SW480 (cell line): ENCODE data around the gene RAP1GAP.

Experiments used
- DNase-seq: peaks from one replicate; pipeline ENCODE4 v3.0.0-alpha.2; 2016; ENCODE audit warnings: low spot score

The RAP1GAP gene

DNA sequence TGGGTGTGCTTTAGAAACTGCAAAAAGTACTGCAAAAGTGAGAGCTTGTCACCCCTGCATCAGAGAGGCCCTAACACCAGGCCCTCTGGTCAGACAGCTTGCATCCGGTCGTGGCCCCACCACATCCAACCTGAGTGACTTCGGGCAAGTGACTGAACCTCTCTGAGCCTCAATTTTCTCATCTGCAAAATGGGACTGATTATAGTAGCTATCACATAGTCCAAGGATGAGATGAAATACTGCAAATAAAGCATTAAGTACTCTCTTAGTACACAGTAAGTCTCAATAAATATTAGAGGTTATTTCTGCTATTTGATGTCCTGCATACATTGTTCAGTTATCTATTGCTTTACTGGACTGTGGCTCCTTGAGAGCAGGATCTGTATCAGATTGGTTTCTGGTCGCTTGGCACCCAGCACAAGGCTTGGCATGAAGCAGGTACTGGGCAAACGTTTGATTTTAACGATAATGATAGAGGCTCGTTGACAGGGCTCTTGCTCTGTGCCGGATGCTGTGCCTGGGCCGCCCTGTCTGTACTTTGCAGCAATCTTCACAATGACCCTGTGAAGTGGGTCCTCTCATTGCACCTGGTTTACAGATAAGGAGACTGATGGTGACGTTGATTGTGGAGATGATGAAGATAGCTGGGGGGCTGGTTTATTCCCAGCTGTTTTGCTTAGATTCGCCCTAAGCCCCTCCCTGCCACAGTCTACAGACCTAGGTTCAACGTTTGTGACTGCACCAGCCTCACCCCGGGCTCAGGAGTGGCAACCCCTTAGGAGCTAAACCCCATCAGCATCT, 43.6 kb downstream of the RAP1GAP start:
- DNase-seq = no peak

DNA sequence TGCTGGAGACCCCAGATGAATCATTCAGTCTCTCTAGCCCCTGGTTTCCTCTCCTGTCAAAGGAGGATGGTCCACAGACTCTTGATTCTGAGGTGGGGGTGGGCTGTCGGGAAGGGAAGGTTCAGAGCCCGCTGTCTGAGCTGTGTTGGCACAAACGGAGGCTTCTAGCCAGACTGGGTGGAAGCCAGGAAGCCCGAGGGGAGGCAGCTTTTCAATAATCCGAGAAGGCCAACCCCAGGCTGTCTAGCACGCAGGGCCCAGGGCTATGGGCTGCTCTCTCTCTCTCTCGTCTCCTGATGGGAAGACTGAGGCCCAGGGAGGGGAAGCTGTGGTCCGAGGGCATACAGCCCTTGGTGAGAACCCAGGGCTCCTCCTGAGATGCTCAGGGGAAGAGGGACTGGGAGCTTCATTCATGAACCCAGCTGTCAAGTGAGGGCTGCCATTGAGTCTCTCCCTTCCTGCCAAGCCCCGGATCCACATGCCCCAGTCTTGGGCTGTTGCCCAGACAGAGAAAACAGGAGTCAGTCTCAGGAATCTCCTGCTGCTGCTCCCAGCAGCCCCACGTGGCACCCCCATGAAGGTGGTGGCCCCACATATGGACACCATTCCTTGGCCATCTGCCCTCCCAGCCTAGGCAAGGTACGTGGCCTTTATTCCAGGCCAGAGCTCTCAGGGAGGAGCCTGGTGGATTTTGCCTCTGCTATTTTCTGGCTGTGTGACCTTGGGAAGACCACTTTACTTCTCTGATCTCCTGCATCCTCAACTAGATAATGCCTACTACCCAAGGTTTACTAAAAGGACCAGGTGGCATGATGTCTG, 44.4 kb downstream of the RAP1GAP start:
- DNase-seq = no peak

- DNase-seq = peak; percentile 32
These were observed 45.7 kb downstream of the RAP1GAP start for GRCh38 chr1:21623410-21623961.

DNA sequence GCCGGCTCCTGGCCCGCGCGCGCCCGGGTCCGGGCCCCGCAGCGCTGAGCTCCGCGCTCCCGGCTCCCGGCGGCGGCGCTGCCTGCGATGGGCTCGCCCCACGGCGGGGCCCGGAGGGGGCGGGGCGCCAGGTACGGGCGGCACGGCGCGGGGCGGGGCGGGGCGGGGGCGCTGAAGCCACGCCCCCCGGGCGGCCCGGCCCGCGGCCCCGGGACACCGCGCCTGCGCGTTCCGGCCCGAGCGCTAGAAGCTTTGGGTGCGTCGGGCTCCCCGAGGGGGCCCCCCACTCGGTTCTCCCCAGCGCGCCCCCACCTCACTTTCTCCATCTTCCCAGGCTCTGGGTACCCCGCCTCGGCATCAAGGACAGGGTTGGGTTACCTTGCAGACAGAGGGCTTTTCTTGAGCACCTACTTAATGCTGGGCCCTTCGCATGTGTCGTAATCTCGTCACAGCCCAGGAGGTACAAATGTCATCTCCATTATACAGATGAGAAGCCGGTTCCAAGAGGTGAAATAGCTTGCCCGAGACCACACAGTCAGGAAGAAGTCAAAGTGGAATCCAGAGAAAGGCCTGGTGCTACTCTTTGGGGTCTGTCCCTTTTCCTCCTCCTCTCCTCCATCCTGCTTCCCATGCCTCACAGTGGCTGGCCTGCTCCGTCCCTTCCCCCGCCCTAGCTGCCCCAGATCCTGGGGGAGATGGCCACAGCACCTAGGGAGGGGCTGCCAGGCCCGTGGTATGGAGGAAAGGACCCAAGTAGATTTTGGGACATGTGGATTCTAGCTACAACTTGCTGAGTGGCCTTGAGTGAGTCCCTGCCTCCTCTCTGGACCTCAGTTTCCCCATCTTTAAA, 46.5 kb downstream of the RAP1GAP start:
- no peak for DNase-seq

GRCh38 chr1:21621761-21622436, 47.3 kb downstream of the RAP1GAP start:
- no peak for DNase-seq

DNA sequence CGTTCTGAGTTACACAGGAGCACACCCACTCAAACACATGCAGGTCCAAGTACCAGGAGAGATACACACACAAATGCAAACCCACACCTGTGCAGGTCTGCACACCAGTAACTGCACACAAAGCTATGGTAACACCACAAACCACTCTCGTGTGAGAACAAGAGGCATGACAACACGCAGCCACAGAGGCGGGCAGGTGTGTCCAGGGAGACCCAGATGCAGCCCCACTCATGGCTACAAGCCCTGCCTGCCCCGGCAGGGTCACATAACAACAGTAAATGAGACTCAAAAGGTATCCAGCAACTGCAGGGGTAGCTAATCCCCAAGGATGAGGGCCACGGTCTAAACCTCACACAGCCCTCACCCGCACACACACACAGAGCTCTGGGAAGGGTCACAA, 48.1 kb downstream of the RAP1GAP start:
- no peak for DNase-seq

GRCh38 chr1:21620496-21620895, 48.7 kb downstream of the RAP1GAP start:
- DNase-seq = no peak

GRCh38 chr1:21620011-21620410, 49.1 kb downstream of the RAP1GAP start:
- no peak for DNase-seq

- no peak for DNase-seq
These were observed 49.7 kb downstream of the RAP1GAP start for GRCh38 chr1:21619375-21619947.

DNA sequence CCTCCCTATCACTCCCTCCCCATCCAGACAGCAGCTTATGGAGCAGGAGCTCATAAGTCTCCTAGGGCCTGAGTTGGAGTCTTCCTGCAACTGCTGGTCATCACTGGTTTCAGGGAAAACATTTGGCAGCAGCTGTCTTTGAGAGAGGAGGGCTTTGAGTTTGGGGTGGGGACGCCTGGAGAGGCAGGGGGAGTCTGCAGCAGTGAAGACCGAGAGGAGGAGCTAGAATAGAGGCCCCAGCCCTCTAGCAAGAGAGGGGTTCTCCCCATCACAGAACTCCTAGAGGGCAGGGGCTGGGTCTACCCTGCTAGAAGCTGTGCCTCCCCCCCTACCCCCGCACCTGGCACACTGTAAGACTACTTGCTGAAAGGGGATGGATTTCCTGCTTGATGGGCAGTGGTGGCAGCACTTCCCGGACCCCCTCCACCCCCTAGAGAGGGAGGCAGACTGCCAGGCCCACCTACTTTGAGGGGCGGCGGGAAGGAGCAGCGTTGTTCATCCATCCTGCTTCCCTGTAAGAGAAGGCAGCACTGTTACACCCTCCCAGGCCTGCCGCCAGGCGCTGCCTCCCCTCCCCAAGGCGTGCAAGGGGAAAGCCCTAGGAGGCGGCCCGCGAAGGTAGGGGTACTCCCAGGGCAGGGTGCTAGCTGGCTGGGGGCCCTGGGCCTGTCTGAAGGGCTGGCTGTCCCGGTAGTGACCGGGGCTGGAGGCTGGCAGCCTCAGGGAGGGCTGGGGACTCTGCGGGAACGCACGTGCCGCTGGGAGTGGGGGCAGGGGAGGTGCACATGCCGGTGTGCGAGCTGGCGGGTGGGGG, 50.4 kb downstream of the RAP1GAP start:
- no peak for DNase-seq

DNA sequence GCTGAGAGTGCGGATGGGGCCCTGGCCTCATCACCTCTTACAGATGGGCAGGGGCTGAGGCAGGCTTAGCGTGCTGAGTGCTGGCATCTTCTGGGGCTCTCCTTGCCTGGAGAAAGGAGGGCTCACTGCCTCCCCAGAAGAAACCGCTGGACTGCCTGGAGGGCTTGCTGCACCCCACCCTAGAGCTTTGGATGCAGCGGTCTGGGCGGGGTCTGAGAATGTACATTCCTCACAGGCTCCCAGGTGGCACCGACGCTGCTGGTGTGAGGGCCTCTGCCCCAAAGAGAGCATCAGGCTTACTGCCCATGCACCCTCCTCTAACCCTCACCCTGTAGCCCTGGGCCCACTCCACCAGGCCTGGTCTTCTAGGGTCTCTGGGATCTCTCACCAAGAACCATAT, 51.1 kb downstream of the RAP1GAP start:
- DNase-seq = no peak

DNA sequence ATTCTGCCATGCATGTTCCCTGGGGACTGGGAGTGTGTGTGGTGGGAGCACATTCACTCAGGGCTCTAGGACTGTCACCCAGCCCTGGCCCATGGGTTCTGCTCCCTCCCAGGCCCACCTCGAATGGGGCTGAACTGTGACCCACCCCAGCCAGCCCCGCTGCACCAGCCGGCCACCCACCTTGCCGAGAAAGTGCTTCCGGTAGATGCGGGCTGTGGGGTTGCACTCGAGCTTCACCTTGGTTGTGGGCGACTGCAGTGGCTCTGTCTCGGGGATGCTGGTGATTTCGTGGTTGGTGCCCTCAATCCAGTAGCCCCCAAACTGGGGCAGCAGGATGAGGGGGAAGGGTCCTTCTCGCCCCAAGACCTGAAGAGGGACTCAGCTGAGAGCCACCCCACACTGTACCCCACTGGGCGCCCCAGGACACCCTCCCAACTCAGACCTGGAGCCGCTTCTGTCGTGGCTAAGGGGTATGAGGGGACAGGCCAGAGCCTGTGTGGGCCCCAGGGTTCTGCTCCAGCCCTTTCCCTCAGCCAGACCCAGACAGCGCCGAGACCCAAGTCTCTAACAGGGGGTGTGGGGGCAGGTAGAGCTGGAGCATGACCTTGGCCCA, 51.9 kb downstream of the RAP1GAP start:
- no peak for DNase-seq

GRCh38 chr1:21616372-21616771, 52.8 kb downstream of the RAP1GAP start:
- DNase-seq = no peak

DNA sequence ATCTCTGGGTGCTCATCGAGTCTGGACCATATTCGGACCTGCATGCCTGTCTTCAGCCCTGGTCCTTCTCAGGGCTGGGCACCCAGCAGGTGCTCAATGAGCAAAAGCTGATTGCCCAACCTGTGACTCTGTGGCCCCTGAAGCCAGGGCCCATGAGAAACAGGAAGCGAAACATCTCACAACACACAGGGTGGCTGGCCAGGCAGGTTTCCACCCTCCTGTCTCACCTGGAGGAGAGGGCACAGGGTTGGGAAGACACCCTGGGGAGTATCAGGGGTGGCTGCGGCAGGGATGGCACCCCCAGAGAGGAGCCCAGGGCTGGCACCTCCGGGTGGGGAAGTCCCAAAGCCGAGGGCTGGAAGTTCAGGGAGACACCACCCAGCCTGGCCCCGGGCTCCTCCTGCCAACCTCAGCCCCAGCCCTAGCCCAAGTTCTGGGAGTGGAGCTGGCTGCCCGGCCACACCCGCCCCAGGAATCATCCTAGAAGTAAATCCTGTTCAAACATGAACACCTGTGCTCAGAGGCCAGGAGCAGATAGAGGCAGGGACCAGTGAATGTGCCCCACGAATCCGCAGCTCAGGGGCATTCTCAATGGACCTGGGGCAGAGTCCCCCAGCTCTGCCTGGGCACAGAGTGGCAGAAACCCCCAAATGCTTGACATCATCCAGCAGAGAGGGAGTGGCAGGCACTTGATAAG, 54.6 kb downstream of the RAP1GAP start:
- peak; percentile 32 for DNase-seq

DNA sequence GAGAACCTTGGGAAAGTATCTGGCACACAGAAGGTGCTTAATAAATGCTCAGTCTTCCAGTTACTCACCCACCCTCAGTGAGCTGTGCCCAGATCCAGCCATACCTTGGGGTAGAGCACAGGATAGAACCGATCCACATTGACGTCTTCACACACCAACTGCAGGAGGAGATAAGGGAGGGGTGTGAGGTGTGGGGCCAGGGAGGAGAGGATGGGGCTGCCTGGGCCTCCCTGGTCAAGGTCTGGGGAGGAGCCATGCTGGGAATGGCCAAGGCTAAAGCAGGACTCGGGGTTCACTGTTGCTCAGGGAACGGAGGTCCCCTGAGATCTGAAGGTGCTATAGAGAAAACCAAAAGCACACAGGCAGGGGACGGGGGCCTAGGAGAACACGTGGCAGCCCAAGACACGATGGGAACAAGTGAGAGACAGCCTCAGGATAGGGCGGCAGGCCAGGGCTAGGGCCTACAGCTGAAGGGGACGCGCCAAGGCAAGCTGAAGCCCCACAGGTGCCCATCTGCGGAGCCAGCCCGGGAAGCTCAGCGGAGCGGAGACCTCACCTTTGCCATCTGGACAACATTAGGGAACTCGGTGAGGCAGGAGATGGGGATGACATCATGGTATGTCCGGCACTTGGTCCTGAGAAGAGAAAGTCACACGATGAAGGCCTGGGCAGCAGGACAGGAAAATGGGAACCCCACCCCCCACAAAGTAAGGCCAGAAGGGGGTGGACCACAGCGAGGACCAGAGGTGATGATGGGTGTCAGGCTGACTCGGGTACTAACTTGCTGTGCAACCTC, 55.9 kb downstream of the RAP1GAP start:
- DNase-seq = no peak

DNA sequence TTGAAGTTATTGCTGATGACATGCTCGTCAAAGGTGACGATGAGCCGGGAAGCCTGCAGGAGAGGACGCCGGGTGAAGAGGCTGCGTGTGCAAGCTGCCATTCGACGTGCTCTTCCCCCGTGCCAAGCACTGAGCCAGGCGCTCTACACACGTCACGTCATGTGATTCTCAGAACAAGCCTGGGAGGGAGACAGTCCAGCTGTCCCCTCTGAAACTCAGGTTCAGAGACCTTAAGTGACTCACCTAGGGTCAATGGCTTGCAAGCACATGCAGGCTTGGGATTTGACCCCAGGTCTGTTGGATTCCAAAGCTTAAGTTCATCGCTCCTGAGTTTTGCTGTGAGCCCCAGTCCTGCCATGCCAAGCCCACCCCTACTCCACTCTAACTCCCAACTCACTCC, 57.1 kb downstream of the RAP1GAP start:
- DNase-seq = no peak

GRCh38 chr1:21610989-21611785, 58.0 kb downstream of the RAP1GAP start:
- no peak for DNase-seq

DNA sequence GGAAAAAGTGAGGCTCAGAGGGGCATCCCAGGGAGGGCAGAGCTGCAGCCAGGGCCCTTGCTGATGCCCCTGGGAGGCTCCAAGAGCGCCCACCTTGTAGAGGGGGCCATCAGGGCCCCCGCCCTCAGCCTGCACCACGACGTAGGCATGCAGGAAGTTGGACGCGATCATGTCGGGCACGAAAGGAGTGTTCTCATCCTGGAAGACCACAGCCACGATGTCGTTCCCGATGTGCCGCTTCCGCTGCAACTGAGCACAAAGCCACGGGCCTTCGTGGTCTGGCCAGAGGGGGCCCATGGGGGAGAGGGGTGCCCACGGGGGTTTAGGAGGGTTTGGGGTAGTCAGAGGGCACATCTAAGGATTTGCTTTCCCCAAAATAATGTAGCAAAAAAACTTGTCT, 59.1 kb downstream of the RAP1GAP start:
- DNase-seq = no peak
